ENCODE measurements around the gene AGBL1. TPM values are rescaled to one million over a fixed set of nuclear protein-coding genes. Genes with fewer than 3 reads are reported as not detected.

AGBL1 gene
- total RNA-seq, 2 donors from 2014 or later, result not detected

- H3K4me1 ChIP-seq, result no peaks in the 10 kb centered on the region
- no peak overlapping the region for H3K4me3 ChIP-seq
- no peaks in the 10 kb centered on the region for H3K9me3 ChIP-seq
- no peak for TF ChIP-seq CTCF (IDR thresholded peaks at IDR 0.05)
- H3K27me3 ChIP-seq, result no peaks in the 10 kb centered on the region
- no peak for DNase-seq (ENCODE audit: low spot score)
- no peak overlapping the region for H3K27ac ChIP-seq
- H3K36me3 ChIP-seq, result no peaks in the 10 kb centered on the region
These were observed 479.0 kb downstream of the AGBL1 start for GRCh38 chr15:86558686-86559085.

- Histone ChIP-seq H3K4me1 (no peaks in the 10 kb centered on the region), H3K27me3 (no peaks in the 10 kb centered on the region), H3K4me3 (no peak overlapping the region)
These were observed 488.7 kb downstream of the AGBL1 start for GRCh38 chr15:86568378-86568777.

GRCh38 chr15:86570738-86571137, 491.1 kb downstream of the AGBL1 start:
- no peak for TF ChIP-seq CTCF (IDR thresholded peaks at IDR 0.05)
- H3K9me3 ChIP-seq, result no peaks in the 10 kb centered on the region
- H3K4me3 ChIP-seq, result no peak overlapping the region
- no peaks in the 10 kb centered on the region for H3K27me3 ChIP-seq
- DNase-seq (ENCODE audit: low spot score), result no peak
- no peaks in the 10 kb centered on the region for H3K36me3 ChIP-seq
- H3K27ac ChIP-seq, result no peak overlapping the region
- H3K4me1 ChIP-seq, result no peaks in the 10 kb centered on the region

More at GRCh38 chr15:86568378-86568777, 488.7 kb downstream of the AGBL1 start:
- DNase-seq (ENCODE audit: low spot score), result no peak
- no peak for TF ChIP-seq CTCF (IDR thresholded peaks at IDR 0.05)
- Histone ChIP-seq H3K9me3 (peaks cover 0 to 4% of the 10 kb centered on the region in 2 donors), H3K27ac (no peak overlapping the region), H3K36me3 (no peaks in the 10 kb centered on the region)

- no peaks in the 10 kb centered on the region for H3K4me1 ChIP-seq
- H3K4me3 ChIP-seq, result no peak overlapping the region
- DNase-seq (ENCODE audit: low spot score), result no peak
These were observed 492.2 kb downstream of the AGBL1 start for GRCh38 chr15:86571873-86572272.

GRCh38 chr15:86572368-86572841, 492.7 kb downstream of the AGBL1 start:
- TF ChIP-seq CTCF (IDR thresholded peaks at IDR 0.05), result no peak
- H3K9me3 ChIP-seq, result no peaks in the 10 kb centered on the region
- DNase-seq (ENCODE audit: low spot score), result no peak

More at GRCh38 chr15:86571873-86572272, 492.2 kb downstream of the AGBL1 start:
- H3K27ac ChIP-seq, result no peak overlapping the region
- no peaks in the 10 kb centered on the region for H3K9me3 ChIP-seq
- no peaks in the 10 kb centered on the region for H3K36me3 ChIP-seq
- no peaks in the 10 kb centered on the region for H3K27me3 ChIP-seq
- no peak for TF ChIP-seq CTCF (IDR thresholded peaks at IDR 0.05)

GRCh38 chr15:86573476-86573875, 493.8 kb downstream of the AGBL1 start:
- Histone ChIP-seq H3K9me3 (no peaks in the 10 kb centered on the region), H3K36me3 (no peaks in the 10 kb centered on the region), H3K27me3 (no peaks in the 10 kb centered on the region), H3K4me3 (no peak overlapping the region), H3K27ac (no peak overlapping the region), H3K4me1 (no peaks in the 10 kb centered on the region)
- TF ChIP-seq CTCF (IDR thresholded peaks at IDR 0.05), result no peak
- no peak for DNase-seq (ENCODE audit: low spot score)

More at GRCh38 chr15:86572368-86572841, 492.7 kb downstream of the AGBL1 start:
- no peaks in the 10 kb centered on the region for H3K27me3 ChIP-seq
- no peaks in the 10 kb centered on the region for H3K4me1 ChIP-seq
- H3K4me3 ChIP-seq, result no peak overlapping the region
- no peaks in the 10 kb centered on the region for H3K36me3 ChIP-seq
- no peak overlapping the region for H3K27ac ChIP-seq

All from right atrium auricular region (tissue), 2 donors.